HG03571 (cell line): ENCODE results near the gene TBC1D14.
A peak's percentile ranks its signal among the peaks of the same experiment; 100 is the strongest.
"Not testable (repeated sequence)": the region's sequence is repeated elsewhere in the genome, so short reads cannot be mapped to it uniquely, and the experiment has no call there.

ENCODE experiments used
- ATAC-seq: cut with Tn5 transposase; IDR thresholded peaks from one replicate; pipeline ENCODE4 v1.9.1; 2021; ENCODE audit not compliant: unreplicated experiment

The TBC1D14 gene

DNA sequence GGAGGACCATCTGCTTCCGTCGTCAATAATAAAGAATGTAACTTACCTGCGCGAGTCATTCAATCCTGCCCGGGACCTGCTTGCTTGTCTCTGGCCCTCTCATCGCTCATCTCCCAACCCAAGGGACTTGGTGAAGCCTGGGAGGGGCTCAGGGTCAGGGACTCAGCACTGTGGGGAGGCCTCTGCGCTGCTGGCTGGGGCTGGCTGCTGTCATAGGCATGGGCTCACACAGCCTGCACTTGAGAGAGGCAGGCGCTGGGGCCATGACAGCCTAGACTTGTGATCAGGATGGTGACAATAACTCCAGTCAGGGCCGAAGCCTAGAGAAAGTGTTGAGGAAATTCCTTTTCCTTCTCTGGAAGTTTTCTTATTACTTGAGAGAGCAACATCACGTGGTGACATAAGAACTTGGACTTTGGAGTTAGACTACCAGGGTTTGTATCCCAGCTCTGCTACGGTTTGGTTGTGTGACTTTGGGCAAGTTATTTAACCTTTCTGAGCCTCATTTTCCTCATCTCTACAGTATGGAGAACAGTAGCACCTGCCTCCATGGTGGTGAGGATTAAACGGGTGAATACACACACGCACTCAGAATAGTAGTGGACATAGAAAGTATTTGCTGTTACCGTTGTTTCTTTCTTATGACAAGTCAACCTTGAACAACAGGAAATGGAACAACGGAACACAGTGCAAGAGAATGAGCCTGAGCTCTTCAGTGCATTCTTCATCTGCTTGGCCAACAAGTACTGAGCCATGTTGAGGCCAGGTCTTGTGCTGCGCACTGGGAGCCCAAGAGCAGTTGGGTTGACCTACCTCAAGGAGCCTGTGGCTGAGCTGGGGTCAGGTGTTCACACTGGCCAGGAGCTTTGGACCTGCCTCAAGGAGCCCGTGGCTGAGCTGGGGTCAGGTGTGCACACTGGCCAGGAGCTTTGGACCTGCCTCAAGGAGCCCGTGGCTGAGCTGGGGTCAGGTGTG lies 60.5 kb downstream of the TBC1D14 start:
- peak; percentile 88 for ATAC-seq

DNA sequence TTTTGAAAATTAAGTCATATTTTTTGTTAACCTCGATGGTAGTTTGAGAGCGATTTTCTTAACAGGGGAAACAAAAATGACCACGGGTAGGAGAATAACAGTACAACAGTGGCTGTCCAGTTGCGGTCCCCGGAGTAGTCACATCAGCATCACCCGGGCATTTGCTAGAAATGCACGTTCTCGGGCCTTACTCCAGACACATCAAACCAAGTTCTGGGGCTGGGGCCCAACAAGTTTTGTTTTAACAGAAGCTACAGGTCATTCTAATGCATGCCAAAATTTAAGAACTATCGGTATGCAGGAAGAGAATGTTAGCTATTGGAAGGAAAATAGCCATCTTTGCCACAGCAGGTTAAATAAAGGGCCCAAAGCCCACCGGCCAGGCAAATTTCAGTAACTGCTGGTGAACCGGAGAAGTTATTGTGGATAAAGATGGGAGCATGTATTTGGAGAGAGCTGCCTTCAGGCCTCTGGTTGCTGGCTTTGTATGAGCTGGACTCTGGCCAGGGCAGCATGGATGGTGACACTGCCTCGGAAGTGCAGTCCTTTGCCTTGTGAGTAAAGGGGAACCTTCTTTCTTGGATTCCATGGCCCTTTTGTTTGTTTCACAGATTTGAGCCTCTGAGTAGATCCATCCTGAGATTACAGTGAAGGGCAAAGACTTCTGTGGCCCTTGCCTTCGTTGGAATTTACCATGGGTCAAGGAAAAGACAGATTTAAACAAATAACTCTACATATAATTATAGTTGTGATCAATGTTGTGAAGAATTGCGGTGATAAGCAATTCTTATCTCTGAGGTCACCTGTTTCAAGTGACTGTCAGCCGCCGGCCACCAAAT lies 62.1 kb downstream of the TBC1D14 start:
- no peak for ATAC-seq

DNA sequence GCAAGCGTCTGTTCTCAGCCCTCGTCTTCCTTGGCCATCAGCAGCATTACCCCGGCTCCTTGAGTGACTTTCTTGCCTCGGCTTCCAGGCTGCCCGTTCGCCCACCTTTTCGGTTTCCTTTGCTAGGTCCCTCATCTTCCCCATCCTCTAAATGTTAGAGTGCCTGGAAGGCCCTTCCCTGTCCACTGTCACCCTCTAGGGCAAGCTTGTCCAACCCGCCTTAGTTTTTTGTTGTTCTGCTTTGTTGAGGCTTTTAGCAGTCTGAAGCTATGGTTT lies 62.7 kb downstream of the TBC1D14 start:
- ATAC-seq = no peak

DNA sequence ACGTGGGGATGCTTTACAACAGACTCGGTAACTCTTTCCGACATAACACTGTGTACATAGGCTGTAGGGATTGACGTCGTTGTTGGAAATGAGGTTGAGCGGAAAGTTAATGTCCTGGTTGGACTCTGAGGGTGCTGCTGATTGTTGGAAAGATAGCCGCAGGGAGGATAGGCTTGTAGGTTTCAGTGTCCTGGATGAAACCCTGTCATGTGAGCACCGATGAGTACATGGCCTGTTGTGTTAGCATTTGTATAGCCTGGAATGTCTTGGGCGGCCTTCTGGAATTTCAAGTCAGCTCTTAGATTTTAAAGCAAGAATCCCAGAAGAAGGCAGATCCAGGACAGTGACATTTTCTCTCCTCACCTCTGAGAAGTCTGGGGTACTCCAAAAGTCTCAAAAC lies 63.3 kb downstream of the TBC1D14 start:
- no peak for ATAC-seq

DNA sequence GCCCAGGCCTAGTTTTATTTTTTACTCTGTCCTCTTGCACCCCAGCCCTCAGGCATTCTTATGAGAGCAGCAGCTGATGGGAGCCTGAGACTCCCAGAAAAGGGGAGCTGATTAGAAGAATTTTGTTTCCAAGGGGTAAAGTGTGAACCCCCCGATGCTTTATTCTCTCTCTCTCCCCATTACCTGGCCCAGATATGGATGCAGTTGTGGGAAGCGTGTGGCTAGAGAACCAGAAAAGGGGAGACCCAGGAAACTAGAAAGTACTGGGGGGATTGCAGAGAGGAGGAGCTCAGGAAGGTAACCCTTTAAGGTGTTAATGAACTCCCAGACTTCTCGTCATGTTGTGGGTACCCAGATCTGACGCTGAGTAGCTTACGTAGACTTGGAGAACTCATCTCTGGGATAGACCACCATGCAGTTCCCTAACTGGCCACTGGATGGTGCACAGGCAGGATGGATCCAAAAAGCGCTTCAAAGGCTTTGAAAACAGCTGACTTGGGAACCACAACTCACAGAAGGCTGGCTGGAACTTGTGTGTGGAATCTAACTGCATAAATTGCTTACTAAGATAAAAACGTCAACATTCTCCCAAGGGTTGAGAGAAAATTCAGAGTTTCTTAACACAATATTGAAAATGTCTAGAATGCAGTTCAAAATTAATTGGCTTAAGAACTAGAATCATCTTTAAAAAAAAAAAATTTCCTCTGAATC lies 64.7 kb downstream of the TBC1D14 start:
- ATAC-seq = no peak

DNA sequence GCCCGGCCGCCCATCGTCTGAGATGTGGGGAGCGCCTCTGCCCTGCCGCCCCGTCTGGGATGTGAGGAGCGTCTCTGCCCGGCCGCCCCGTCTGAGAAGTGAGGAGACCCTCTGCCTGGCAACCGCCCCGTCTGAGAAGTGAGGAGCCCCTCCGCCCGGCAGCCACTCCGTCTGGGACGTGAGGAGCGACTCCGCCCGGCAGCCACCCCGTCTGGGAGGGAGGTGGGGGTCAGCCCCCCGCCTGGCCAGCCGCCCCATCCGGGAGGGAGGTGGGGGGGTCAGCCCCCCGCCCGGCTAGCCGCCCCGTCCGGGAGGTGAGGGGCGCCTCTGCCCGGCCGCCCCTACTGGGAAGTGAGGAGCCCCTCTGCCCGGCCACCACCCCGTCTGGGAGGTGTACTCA lies 68.2 kb downstream of the TBC1D14 start:
- ATAC-seq = not testable (repeated sequence)

DNA sequence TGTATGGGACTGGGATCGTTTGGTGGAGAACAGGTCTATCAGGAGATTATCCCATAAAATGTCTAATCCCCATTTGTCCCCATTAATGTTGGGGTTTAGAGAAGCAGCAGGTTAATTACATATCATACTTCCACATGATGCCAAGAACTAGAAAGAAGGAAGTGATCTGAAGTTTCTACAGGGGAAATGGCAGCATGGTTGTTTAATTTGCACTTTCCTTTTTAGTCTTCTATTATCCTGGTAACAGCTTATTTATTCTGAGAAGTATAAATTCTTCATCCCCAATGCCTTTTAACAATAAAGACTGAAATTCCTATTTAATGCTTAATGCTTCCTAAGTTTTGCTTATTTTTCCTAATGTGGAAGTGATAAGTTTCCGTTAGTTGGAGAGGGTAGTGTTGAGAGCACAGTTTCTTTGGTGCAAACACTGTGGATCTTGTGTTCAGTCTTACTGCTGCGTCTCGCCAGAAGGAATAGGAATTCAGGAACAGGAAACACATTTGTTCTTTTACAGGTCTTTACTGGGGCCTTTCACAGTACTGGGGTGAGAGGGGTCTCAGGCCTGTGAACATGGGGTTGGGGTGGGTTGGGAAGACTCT lies 74.0 kb downstream of the TBC1D14 start:
- no peak for ATAC-seq

DNA sequence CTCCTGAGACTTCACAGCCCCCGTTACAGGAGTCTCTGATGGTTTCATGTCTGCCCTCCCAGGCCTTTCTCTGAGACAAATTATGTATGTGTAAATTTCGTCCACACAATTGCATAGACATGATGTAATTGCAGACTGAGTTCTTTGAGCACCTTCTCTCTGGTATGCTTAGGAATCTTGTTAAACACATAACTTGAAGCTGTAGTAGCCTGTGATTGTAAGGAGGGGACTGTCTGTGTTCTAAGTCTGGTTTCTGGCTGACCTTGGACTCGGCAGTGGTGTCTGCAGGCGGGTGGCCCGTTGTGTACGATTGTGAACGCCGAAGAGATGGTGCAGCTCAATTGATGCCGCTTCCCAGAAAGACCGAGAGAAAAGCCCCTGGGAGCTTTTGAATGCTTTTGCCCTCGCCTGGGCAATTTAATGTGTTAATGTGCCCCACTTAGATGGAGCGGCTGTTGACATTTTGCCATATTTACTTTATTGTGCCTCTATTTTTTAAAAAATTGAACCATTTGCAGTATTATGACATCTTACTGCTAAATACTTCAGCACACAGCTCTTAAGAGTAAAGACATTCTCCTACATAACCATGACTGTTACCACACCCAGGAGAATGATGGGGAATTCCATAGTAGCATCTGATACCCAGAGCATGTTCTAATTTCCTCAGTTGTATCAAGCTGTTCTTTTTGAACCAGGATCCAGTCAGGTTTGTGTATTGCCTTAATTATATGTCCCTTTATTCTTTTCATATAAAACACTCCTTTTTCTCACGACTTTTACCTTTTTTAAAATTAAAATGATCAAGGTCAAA lies 75.2 kb downstream of the TBC1D14 start:
- no peak for ATAC-seq

DNA sequence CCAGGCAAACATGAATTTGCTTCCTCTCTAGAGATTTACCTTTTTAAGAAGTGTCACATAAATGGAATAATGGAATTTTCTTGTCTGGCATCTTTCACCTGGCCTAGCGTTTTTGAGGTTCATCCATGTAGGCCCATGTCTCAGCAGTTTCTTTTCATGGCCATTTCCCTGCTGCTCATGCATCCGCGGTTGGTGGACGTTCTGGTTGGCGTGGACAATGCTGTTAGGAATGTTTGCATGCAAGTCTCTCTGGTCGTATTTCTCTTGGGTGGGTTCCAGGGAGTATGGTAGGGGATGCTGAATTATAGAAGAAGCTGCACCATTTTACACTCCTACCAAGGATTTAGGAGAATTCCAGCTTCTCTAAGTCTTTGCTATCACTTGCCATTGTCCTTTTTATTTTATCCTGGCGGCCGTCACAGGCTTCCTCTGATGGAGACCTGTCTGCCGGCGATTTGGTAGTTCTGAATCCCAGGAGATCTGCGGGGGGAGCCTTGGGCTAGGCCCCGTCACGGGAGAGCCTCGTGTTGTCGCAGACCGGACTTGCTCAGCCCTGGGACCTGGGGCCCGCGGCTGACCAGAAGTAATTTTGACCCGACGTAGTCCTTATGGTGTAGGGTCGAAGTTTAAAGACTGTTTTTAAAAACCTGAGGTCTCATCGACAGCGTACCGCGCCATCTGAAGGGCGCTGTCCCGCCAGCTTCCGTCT lies 76.6 kb downstream of the TBC1D14 start:
- ATAC-seq = peak; percentile 20

DNA sequence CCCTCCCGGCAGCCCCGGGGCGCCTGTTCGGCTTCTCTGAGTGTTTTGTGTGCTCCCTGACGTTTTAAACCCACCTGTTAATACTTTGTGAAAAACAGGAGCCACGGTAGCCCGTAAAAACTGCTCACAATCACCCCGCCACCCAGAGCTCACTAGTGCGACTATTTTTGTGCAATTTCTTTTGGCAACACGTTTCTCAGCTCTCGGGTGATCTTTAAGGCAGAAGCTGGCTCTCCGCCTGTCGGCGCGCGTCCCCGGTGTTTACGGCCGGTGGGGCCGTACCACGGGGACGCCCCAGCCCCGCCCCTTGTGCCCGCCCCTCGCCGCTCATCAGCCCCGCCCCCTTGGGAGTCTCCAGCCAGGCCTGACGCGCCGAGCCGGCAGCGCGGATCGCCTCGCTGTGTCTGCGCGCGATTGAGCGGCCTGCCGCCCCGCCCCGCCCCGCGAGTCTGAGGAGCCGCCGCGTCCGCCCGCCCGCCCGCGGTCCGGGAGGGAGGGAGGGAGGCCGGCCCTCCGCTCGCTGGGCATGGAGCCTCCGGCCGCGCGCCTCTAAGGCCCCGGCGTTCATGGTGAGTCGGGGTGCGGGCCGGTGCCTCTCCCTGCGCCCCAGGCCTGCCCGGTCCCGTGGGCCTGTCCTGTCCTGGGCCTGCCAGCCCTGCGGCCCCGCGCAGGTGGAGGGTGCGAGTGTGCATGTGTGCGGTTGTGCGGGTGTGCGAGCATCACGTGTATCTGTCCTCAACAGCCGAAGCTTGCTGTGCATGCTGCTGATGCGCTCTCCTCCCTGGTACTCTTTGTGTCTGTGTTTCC lies 77.4 kb downstream of the TBC1D14 start:
- ATAC-seq = peak; percentile 77

DNA sequence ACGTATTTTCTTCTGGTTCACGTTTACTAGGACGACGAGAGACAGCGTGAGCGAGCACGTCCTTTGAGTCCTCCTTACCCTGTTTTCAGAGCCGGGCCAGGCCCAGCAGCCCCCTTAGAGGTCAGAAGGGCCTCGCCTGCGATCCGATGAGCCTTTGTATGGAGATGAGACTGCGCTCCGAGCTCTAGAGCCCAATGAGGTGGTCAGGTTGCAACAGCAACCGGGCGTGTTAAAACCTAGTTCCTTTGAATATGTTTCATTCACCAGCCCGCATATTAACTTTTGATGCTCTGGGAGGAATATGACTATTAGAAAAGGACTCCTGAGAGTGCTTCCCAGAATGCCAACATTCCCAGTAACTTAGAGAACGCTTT lies 77.9 kb downstream of the TBC1D14 start:
- ATAC-seq = no peak

DNA sequence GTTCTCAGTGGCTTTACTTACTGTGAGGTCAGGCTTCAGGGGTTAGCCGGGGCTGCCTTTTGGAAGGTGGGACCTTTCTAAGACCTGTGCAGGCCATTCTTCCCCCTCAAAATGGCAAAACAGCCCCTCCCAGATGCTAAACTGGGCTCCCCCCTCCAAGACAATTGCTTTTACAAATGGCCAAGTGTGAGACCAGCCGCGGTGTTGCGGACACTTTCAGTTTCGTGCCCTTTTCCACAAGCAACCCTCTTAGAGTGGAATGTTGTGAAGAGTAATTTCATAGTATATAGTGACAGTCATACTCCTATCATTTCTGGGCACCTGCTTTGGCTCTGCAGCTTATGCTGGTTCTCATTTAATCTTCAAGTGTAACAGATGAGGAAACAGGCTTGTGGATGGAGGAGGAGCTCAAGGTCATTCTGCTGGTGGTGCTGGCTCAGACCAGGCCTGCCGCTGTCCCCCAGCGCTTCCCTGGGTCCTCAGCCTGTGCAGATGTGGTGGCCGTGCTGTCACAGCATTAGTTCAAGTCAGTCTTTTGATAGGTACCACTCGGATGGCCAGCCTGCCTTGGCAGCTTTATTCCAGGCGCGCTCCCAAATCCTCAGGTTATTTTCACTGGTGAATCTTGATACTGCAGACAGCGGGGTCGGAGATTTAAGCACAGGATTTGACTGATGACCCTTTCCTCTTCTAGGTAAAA lies 78.5 kb downstream of the TBC1D14 start:
- ATAC-seq = no peak

DNA sequence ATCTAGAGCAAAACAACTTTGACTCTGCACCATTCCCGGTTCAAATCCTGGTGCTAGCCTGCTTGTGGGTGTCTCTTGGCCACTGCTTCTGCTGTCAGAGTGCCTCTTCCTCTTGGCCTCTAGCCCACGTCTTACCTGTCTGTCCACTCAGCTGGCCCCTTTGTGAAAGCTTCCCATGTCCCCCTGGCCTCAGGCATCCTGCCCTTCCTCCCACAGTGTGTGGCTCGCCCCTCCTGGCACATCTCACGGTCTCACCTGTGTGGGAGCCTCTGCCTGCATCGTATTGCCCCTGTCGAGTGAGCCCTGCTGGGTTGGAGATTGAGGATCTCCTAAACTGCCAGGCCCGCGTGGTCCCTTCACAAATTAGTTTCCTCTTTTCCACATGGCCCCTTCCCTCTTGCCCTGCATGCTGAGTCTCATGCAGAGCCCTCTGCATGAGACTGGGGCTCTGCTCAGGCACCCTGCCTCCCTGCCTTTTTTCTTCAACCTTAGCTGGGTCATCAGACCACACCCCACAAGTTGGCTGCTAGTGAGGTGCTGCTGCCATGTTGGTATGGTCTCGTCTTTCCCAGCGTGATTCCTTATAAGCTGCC lies 79.8 kb downstream of the TBC1D14 start:
- no peak for ATAC-seq

DNA sequence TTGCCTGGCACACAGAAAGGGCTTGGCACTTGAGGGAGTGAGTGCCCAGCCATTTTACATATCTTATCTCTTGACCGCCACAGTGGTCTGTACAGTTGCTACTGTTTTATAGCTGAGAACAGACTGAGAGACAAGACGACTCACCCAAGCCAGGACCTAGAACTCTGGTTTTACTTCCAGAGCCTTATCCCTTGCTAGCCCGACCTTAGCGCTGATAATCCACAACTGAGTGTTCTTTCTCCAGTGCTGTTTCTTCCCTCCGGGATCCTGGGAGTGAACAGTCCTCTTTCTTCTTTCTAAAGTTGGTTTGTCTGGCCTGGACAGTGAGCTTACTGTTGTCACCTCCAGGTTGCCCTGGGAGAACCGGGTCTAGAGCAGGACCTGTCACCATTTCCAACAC lies 81.0 kb downstream of the TBC1D14 start:
- ATAC-seq = no peak

DNA sequence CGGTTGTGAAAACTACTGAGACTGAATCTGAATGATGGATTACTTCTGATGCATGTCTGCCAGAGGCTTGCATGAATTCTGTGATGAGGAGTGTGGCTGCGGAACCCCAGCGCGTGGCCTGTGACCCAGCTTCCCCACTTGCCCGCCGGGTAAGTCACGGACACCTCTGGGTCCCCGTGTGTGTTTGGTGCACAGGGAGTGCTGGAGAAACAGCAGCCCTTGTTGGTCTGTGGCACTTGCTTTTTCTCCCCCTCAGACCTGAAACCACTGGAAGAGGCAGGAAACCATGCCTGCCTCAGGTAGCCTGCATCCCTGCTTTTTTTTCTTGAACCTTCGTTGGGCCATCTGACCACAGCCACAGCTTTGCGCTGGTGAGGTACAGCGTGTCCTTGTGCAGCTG lies 81.6 kb downstream of the TBC1D14 start:
- no peak for ATAC-seq

DNA sequence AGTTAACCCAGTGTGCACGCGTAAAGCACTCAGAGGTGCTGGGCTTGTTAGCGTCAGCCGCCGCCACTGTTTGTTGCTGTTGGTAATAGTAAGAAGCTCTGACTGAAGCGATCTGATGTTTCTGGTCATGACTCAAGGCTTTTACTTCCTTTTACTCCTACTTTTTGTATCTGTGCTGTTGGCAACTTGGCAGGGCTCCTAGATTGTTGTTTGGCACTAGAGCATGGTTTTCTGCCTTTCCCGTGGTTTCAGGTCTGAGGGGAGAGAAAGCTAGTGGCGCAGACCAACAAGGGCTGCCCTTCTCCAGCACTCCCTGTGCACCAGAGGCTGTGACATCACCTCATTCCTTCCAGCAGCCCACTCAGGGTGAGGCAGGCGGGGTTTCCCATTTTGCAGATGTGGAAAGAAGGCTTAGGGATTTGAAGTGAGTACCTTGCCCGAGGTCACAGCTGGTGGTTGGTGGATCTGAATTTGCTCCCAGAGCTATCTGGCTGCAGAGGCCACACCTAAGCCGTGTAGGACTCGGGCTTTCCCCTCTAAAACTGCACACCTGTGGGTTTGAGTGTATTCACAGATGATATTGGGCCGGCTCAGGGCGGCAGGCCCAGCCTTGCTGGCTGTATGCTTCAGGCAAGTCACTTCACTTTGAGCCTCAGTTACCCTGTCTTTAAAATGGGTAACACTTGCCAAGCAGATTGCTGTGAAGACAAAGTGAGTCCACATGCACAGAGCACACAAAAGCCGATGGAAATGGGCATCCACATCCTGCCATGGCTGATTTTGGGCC lies 82.3 kb downstream of the TBC1D14 start:
- no peak for ATAC-seq
